Endothelial cell (in vitro differentiated cells): ENCODE results near the gene CCDC117. TPM values are rescaled to one million over a fixed set of nuclear protein-coding genes. Genes with fewer than 3 reads are reported as not detected.
A peak's percentile ranks its signal among the peaks of the same experiment; 100 is the strongest.
"Not testable (repeated sequence)": the region's sequence is repeated elsewhere in the genome, so short reads cannot be mapped to it uniquely, and the experiment has no call there.

Source experiments
- DNase-seq: peaks from one replicate; pipeline ENCODE4 v3.0.0; 2021; ENCODE audit warnings: low spot score
- H3K27ac Mint-ChIP-seq: one replicate; pipeline ENCODE4 v1.8.0; 2021; ENCODE audit warnings: mixed read lengths, inconsistent platforms; ENCODE audit not compliant: unreplicated experiment
- H3K27me3 Mint-ChIP-seq: one replicate; pipeline ENCODE4 v1.8.0; 2021; ENCODE audit warnings: mild to moderate bottlenecking, moderate library complexity, mixed read lengths, inconsistent platforms; ENCODE audit not compliant: unreplicated experiment
- H3K36me3 Mint-ChIP-seq: one replicate; pipeline ENCODE4 v1.8.0; 2021; ENCODE audit warnings: mild to moderate bottlenecking, low read depth, mixed read lengths, inconsistent platforms; ENCODE audit not compliant: unreplicated experiment
- H3K4me1 Mint-ChIP-seq: one replicate; pipeline ENCODE4 v1.8.0; 2021; ENCODE audit warnings: mild to moderate bottlenecking, mixed read lengths, inconsistent platforms; ENCODE audit not compliant: unreplicated experiment
- H3K4me3 Mint-ChIP-seq: one replicate; pipeline ENCODE4 v1.8.0; 2021; ENCODE audit warnings: mild to moderate bottlenecking, mixed read lengths, inconsistent platforms; ENCODE audit not compliant: unreplicated experiment
- H3K9me3 Mint-ChIP-seq: one replicate; pipeline ENCODE4 v1.8.0; 2021; ENCODE audit warnings: mixed read lengths, inconsistent platforms; ENCODE audit not compliant: unreplicated experiment
- CTCF ChIP-seq: fragments of 200-600 bp; sonication (generic); IDR thresholded peaks from one replicate; pipeline ENCODE4 v1.5.0; 2021; ENCODE audit warnings: antibody characterized with exemption; ENCODE audit not compliant: unreplicated experiment
- total RNA-seq: library from RNA; stranded (reverse); fragmentation: NEBNext Ultra II Directional; extraction: Animal tissue kit (Norgen Biotek cat#: 25700); gene quantifications from one replicate; pipeline ENCODE4 v1.2.1, GENCODE V29; 2021; ENCODE audit not compliant: unreplicated experiment

CCDC117 gene
- total RNA-seq, 1 donor from 2014 or later = 21.9 TPM

- peak; percentile 93 for DNase-seq
- H3K4me3 Mint-ChIP-seq = peak within 1 kb of the TSS; percentile 91
- H3K4me1 Mint-ChIP-seq = peaks cover 20% of the 10 kb centered on the region
- H3K27ac Mint-ChIP-seq = peak within 1 kb of the TSS; percentile 80
- TF ChIP-seq CTCF = no peak
- H3K27me3 Mint-ChIP-seq = peaks cover 6% of the 10 kb centered on the region
- H3K36me3 Mint-ChIP-seq = peaks cover 3% of the 10 kb centered on the region
- no peaks in the 10 kb centered on the region for H3K9me3 Mint-ChIP-seq
These were observed 30.5 kb upstream of the CCDC117 start, which contains the start of the genes CHEK2 and HSCB for GRCh38 chr22:28741785-28742561. Gene CHEK2 (minus strand): TSS chr22:28741820. CDS start chr22:28734721, 7,099 bp downstream. Gene HSCB (plus strand): TSS chr22:28742039. CDS start chr22:28742096, 57 bp downstream.

GRCh38 chr22:28742562-28742962, 29.9 kb upstream of the CCDC117 start:
- peak overlapping the region; percentile 80 for H3K27ac Mint-ChIP-seq
- H3K36me3 Mint-ChIP-seq = peaks cover 4% of the 10 kb centered on the region
- no peak for DNase-seq
- TF ChIP-seq CTCF = no peak
- H3K4me3 Mint-ChIP-seq = peak overlapping the region; percentile 91
- H3K4me1 Mint-ChIP-seq = peaks cover 20% of the 10 kb centered on the region
- no peaks in the 10 kb centered on the region for H3K9me3 Mint-ChIP-seq
- peaks cover 6% of the 10 kb centered on the region for H3K27me3 Mint-ChIP-seq

GRCh38 chr22:28743852-28744251, 28.6 kb upstream of the CCDC117 start:
- Mint-ChIP-seq H3K27ac (no peak overlapping the region), H3K36me3 (peaks cover 12% of the 10 kb centered on the region), H3K4me1 (peaks cover 20% of the 10 kb centered on the region), H3K9me3 (no peaks in the 10 kb centered on the region), H3K27me3 (peaks cover 8% of the 10 kb centered on the region), H3K4me3 (no peak overlapping the region)
- no peak for DNase-seq
- no peak for TF ChIP-seq CTCF

DNA sequence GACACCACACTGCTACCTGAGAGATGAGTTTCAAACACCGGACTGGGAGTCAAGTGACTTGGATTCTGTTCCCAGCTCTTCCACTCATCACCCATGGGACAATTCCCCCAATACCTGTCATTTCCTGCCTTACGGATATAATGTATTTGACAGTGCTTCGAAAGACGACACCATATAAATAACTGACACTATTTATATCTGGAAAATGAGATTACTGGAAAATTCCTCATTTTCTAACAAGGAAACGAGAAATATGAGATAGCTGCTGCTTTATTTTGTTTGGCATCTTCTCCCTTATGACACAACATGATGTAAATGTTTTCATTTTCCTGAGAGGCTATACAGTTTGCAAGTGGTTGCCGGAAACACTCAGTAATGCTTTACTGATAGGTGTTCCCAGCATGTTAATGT, 22.0 kb upstream of the CCDC117 start:
- H3K36me3 Mint-ChIP-seq = peaks cover 12% of the 10 kb centered on the region
- H3K9me3 Mint-ChIP-seq = no peaks in the 10 kb centered on the region
- H3K4me3 Mint-ChIP-seq = no peak overlapping the region
- TF ChIP-seq CTCF = no peak
- H3K27me3 Mint-ChIP-seq = peaks cover 2% of the 10 kb centered on the region
- H3K27ac Mint-ChIP-seq = no peak overlapping the region
- no peak for DNase-seq
- H3K4me1 Mint-ChIP-seq = no peaks in the 10 kb centered on the region

DNA sequence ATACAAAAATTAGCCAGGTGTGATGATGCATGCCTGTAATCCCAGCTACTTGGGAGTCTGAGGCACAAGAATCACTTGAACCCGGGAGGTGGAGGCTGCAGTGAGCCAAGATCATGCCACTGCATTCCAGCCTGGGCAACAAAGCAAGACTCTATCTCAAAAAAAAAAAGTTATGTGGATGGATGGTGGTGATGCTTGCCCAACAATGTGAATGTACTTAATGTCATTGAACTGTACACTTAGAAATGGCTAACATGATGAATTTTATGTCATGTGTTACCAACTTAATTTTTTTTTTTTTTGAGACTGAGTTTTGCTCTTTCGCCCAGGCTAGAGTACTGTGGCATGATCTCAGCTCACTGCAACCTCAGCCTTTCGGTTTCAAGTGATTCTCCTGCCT, 18.0 kb upstream of the CCDC117 start:
- not testable (repeated sequence) for H3K36me3 Mint-ChIP-seq, H3K27ac Mint-ChIP-seq, H3K27me3 Mint-ChIP-seq, H3K4me3 Mint-ChIP-seq, H3K9me3 Mint-ChIP-seq, DNase-seq, H3K4me1 Mint-ChIP-seq
